PC-9 (cell line): ENCODE data around the gene RNF225.

Source experiments
- CTCF ChIP-seq: fragments of 200-600 bp; sonication (generic); conservative IDR thresholded peaks from 2 replicates; pipeline ENCODE4 v1.6.1; 2017; ENCODE audit warnings: mixed run types, antibody characterized with exemption, mild to moderate bottlenecking, moderate library complexity
- EZH2 ChIP-seq: fragments of 200-600 bp; sonication (generic); IDR thresholded peaks from 2 replicates; pipeline ENCODE4 v1.8.0; 2017; ENCODE audit warnings: antibody characterized with exemption, low read depth

DNA sequence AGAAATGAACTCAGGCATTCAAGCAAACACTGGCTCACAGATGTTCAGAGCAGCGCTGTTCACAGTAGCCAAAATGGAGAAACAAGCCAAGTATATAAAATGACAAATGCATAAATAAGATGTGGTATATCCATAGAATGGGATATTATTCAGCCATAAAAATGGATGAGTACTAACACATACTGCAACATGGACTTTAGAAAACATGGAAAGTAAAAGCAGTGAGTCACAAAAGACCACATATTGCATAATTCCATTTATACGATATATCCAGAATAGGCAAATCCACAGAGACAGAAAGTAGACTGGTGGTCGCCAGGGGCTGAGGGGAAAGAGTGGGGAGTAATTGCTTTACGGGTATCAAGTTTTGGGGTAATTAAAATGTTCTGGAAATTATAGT is 21.3 kb upstream of the RNF225 start:
- no peak for TF ChIP-seq CTCF
- TF ChIP-seq EZH2 = no peak
